Measurements from ENCODE around the gene FES. TPM values are rescaled to one million over a fixed set of nuclear protein-coding genes. Genes with fewer than 3 reads are reported as not detected.
A peak's percentile ranks its signal among the peaks of the same experiment; 100 is the strongest.

FES gene
- polyA plus RNA-seq, 10 donors = 10.0 to 15.9 (median 11.4) TPM

- no peak for DNase-seq
Measured at GRCh38 chr15:90876046-90876445, 8.3 kb upstream of the FES start.

DNA sequence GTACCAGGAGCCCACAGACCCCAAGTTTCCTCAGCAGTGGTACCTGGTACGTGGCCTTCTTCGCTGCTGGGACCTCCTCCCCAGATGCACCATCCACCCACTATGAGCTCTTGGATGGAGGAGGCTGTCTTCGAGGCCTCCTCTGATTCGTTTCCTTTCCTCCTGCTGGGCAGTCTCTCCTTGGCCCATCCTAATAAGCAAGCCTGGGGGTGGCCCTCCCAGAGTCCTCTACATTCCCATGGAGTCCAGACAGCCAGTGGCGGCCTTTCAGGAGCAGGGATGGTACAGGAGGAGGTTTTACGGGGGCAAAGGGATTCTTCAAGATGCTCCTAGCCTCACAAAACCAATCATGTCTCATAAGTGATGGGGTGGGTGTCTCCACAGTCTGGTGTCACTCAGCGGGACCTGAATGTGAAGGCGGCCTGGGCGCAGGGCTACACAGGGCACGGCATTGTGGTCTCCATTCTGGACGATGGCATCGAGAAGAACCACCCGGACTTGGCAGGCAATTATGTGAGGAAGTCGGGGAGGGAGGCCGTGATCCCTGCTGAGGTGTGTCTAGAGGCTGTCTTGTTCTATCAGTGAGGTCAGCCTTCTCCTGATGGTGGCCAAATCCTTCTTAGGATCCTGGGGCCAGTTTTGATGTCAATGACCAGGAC, 7.7 kb upstream of the FES start:
- DNase-seq = no peak

DNA sequence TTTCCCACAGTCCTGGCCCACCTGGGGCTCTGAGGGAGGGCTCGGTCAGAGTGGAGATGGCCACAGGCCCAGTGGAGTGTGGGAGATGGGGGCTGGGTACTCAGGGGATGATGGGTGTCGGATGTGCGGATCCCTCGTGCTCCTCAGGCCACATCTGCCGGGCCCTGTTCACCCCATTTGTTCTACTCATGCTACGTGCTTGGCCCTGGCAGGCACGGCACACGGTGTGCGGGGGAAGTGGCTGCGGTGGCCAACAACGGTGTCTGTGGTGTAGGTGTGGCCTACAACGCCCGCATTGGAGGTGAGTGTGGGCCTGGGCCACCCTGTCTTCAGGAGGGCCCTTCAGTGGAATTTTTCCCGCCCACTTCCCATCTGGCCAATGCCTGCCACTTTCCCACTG, 7.0 kb upstream of the FES start:
- no peak for DNase-seq

DNA sequence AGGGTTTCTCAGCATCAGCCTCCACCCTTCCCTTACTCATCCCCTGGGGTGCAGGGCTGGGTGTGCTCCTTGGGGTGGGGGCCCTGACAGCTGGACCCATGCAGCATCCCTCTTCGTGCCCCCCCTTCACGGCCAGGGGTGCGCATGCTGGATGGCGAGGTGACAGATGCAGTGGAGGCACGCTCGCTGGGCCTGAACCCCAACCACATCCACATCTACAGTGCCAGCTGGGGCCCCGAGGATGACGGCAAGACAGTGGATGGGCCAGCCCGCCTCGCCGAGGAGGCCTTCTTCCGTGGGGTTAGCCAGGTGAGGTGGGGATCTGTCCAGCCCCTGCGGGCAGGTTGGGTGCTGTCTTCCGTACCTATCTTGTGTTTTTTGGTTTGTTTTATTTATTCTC, 6.3 kb upstream of the FES start:
- DNase-seq = no peak

DNA sequence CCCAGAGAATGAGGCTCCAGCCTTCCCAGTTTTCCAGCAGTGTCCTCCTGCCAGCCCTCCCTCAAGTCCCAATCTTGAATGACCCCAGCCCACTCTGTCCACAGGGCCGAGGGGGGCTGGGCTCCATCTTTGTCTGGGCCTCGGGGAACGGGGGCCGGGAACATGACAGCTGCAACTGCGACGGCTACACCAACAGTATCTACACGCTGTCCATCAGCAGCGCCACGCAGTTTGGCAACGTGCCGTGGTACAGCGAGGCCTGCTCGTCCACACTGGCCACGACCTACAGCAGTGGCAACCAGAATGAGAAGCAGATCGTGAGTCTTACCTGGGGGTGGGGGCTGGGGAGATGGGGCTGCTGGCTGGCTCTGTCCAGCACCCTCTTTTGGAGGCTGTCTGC, 5.6 kb upstream of the FES start:
- no peak for DNase-seq

DNA sequence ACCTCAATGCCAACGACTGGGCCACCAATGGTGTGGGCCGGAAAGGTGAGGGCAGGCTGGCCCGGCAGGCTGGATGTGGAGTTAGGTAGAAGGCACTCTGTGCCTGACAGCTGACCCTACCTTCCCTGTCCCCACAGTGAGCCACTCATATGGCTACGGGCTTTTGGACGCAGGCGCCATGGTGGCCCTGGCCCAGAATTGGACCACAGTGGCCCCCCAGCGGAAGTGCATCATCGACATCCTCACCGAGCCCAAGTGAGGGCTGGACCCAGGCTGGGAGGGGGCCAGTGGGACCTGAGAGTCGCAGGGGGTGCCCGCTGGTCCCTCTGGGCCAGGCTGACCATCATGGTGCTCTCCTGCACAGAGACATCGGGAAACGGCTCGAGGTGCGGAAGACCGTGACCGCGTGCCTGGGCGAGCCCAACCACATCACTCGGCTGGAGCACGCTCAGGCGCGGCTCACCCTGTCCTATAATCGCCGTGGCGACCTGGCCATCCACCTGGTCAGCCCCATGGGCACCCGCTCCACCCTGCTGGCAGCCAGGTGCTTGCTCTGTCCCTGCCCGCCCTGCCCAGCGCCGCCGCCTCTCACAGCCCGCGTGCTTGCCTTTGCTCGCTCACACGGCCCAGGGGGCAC, 4.5 kb upstream of the FES start:
- no peak for DNase-seq

GRCh38 chr15:90880381-90881145, 3.7 kb upstream of the FES start:
- no peak for DNase-seq

DNA sequence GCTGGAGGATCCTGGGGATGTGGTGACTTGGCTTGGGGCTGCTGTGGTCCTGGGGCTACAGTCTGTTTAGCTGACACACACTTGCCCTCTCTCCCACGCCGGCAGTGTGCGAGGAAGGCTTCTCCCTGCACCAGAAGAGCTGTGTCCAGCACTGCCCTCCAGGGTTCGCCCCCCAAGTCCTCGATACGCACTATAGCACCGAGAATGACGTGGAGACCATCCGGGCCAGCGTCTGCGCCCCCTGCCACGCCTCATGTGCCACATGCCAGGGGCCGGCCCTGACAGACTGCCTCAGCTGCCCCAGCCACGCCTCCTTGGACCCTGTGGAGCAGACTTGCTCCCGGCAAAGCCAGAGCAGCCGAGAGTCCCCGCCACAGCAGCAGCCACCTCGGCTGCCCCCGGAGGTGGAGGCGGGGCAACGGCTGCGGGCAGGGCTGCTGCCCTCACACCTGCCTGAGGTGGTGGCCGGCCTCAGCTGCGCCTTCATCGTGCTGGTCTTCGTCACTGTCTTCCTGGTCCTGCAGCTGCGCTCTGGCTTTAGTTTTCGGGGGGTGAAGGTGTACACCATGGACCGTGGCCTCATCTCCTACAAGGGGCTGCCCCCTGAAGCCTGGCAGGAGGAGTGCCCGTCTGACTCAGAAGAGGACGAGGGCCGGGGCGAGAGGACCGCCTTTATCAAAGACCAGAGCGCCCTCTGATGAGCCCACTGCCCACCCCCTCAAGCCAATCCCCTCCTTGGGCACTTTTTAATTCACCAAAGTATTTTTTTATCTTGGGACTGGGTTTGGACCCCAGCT, 2.9 kb upstream of the FES start:
- no peak for DNase-seq

GRCh38 chr15:90881978-90882721, 2.2 kb upstream of the FES start:
- DNase-seq = no peak

DNA sequence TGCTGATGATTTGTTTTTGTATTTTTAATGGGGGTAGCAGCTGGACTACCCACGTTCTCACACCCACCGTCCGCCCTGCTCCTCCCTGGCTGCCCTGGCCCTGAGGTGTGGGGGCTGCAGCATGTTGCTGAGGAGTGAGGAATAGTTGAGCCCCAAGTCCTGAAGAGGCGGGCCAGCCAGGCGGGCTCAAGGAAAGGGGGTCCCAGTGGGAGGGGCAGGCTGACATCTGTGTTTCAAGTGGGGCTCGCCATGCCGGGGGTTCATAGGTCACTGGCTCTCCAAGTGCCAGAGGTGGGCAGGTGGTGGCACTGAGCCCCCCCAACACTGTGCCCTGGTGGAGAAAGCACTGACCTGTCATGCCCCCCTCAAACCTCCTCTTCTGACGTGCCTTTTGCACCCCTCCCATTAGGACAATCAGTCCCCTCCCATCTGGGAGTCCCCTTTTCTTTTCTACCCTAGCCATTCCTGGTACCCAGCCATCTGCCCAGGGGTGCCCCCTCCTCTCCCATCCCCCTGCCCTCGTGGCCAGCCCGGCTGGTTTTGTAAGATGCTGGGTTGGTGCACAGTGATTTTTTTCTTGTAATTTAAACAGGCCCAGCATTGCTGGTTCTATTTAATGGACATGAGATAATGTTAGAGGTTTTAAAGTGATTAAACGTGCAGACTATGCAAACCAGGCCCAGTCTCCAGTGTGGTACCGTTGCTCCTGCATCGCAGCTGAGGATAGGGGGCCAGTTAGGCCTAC, 1.4 kb upstream of the FES start:
- DNase-seq = no peak

- peak in 1 of 3 donors; percentile 70 for DNase-seq
Measured at GRCh38 chr15:90883526-90883975, 753 bp upstream of the FES start.

GRCh38 chr15:90884719-90885431, 571 bp downstream of the FES start:
- DNase-seq = no peak

GRCh38 chr15:90885432-90886290, 1.4 kb downstream of the FES start:
- peak in 2 of 3 donors; percentile 85 to 89 for DNase-seq

DNA sequence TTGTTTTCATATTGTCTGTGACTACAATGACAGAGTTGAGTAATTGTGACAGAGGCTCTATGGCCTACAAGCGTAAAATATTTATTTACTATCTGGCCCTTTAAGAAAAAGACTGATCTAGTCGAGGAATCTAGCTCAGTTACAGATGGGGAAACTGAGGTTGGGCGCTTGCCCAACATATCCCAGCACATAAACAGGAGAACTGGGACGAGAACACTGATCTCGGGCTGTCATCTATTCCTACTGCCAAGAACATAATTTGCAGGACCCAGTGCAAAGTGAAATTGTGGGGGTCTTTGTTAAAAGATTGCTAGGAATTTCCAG, 1.9 kb downstream of the FES start:
- no peak for DNase-seq

DNA sequence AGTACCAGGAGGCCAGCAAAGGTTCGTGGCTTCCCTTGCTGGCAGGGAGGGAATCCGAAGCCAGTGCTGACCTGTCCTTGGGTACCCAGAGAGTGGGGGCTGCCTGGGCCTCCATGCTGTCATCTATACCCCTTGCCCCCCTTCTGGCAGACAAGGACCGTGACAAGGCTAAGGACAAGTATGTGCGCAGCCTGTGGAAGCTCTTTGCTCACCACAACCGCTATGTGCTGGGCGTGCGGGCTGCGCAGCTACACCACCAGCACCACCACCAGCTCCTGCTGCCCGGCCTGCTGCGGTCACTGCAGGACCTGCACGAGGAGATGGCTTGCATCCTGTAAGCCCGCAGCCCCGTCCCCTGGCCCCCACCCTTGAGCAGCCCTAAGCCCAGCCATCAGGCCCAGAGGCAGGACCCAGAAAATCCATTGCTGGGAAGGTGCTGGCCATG, 2.8 kb downstream of the FES start:
- DNase-seq = no peak

- DNase-seq = no peak
Measured at GRCh38 chr15:90889313-90889730, 5.0 kb downstream of the FES start.

DNA sequence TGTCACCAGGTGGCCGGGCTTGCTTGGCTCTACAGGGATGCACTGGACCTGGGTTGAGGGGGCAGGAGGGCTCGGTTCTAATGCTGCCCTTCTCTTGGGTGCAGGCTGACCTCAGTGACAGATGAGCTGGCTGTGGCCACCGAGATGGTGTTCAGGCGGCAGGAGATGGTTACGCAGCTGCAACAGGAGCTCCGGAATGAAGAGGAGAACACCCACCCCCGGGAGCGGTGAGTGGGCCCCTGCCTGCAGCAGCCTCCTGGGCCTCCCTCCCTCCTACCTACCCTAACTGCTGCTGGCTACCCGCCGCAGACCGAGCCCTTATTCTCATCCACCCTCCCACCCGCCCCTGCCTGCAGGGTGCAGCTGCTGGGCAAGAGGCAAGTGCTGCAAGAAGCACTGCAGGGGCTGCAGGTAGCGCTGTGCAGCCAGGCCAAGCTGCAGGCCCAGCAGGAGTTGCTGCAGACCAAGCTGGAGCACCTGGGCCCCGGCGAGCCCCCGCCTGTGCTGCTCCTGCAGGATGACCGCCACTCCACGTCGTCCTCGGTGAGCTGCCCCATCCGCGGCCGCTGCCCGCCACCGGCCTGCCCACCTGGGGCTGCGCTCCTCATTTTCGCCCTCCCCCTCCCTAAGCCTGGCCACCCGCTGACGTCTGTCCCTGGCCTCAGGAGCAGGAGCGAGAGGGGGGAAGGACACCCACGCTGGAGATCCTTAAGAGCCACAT, 5.6 kb downstream of the FES start:
- no peak for DNase-seq

GRCh38 chr15:90890839-90891238, 6.5 kb downstream of the FES start:
- DNase-seq = no peak

Data from muscle of back (tissue), 11 donors.